NCI-H69 (cell line): Measurements from ENCODE around the gene ALCAM.

ENCODE experiments used
- DNase-seq: peaks from one replicate; lab custom pipeline; 2025; lab: John Stamatoyannopoulos, UW

The ALCAM gene

DNA sequence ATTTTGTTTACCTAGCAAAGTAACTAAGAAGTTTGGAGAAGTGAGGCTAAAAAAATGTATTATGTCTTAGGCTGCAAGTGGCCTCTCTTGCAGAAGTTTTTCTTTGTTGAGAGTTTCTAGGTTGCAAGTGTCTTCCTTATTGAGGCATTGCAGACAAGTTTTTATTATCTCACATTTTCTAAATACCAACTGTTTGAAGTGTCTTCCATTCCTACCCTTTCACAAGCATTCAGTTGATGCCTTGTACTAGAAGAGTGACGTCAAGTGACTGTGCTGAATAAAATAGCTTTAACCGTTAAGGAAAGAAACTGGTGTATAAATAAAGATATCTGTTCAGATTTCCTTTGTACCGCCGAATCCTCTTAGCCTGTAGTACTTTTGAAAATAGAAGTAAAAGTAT, 123.3 kb downstream of the ALCAM start:
- no peak for DNase-seq

DNA sequence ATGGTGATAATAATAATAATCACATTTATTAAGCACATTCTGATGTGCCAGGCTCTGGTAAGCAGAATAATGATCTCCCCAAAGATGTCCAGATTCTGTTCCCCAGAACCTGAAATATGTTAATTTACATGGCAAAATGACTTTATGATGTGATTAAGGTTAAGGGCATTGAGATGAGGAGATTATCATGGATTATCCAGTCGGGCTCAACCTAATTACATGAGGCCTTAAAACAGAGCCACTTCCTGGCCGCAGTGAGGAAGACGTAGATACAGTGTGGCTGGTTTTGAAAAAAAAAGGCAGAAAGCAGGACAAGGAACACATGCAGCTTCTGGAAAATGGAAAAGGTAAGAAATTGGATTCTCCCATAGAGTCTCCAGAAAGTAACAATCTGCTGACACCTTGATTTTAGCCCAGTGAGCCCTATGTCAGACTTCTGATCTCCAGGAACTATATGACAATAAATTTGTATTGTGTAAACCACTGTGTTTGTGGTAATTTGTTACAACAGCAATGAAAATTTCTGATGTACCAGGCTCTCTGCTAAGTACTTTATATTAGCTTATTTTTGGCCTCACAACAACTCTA, 126.7 kb downstream of the ALCAM start:
- no peak for DNase-seq

GRCh38 chr3:105495021-105495420, 128.3 kb downstream of the ALCAM start:
- no peak for DNase-seq

DNA sequence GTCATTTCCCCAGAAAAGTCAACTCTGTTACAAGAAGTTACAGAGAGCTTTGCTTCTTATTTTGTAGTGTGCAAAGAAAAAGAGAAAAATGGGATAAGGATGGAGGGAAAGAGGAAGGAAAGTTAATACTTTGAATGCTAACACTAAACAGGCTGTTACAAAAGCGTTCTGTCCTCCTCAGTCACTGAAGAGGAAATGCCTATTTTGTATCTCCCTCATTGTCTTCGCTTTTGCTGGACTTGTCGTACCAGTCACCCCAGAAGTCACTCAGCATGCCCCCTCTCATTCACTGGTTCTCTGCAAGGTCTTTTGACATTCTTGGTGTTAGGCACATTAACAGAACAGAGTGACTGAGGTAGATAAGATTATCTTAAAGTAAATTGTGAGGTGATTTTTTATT, 129.6 kb downstream of the ALCAM start:
- DNase-seq: no peak

DNA sequence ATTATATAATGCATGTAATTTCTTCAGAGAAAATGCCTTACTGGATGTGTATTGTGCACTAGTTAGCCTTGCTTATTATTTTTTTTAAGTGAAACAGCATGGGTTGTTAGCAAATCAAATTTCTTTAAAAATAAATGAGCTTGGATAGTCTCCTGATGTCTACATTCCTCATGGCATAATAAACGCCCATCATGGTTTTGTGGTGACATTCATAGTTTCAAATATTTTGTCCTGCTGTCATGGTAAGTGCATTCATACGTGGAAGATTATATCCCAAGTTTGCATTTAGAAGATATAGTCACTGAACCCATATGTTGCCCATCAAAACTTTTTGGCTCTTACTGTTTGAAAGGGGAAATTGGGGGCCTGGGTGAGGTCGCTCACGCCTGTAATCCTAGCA, 130.7 kb downstream of the ALCAM start:
- DNase-seq: no peak

DNA sequence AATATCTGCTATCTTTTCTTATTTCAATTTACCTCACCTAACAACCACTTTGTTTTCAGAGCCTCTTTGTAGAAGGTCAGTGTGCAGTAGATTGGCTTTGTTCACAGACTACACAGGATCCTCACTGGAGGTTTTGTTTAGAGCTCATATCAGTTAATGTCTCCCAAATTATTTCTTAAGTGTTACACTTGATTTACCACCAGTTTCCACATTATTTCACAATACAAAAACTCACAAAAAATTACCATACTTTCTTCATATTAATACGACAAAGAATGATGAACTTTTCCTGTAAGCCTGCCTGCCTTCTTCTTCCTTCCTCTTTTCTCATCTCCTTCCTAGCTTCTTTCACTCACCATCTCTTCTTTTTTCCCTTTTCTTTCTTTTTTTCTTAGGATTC, 133.3 kb downstream of the ALCAM start:
- peak; percentile 57 for DNase-seq

DNA sequence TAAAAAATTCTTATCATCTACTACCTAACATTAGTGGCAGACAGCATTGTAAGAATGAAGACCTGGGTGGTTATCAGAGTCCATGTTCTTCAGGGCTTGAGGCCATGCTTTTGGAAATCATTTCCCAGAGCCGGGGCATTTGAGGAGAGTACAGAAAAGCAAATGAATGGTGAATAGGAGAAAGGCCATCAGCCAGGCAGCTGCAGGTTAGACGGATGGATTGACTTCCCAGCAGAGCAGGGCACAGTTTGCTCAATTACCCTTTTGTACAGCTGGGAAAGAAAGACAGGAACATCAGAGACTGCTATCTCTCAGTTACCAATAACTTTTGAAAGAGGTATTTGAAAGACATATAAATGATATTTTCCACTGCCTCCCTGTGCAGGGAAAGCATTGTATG, 135.6 kb downstream of the ALCAM start:
- peak; percentile 76 for DNase-seq

DNA sequence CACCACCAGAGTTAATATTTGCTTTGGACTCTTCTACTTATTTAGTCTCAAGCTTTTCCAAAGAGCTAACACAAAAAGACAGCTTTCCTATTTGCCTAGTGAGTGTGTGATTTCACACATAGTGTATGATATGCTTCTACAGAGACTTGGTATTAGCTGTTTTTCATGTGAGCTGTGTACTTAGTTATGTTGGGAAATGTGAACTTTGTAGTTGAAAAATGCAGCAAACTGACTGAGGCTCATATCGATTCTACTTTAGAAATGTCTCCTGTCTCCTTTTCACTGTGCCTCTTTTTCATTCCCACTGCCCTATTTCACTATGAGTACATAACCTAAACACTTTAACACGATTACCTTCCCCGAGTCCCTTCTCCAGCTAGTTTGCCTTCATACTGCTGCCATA, 136.5 kb downstream of the ALCAM start:
- DNase-seq: peak; percentile 50

- peak; percentile 29 for DNase-seq
Measured at GRCh38 chr3:105504440-105504951, 137.8 kb downstream of the ALCAM start.

- peak; percentile 8 for DNase-seq
Measured at GRCh38 chr3:105505170-105505569, 138.5 kb downstream of the ALCAM start.

DNA sequence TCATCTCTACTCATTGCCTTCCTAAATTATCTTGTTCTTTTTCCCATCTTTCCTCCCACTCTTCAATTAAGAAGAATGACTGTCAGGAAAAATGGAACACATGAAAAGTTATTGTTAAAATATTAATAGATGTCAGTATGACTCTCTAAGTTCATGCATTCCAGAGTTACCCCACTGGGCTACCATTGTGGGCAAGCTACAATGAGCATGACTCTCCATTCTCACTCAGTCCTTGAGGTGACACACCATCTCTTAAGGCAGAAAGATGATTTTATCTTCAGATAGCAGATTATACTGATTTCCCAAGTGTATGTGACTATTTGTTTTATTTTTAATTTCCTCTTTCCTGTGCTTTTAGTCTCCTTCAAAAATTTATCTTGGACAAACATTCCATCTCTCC, 144.3 kb downstream of the ALCAM start:
- no peak for DNase-seq

DNA sequence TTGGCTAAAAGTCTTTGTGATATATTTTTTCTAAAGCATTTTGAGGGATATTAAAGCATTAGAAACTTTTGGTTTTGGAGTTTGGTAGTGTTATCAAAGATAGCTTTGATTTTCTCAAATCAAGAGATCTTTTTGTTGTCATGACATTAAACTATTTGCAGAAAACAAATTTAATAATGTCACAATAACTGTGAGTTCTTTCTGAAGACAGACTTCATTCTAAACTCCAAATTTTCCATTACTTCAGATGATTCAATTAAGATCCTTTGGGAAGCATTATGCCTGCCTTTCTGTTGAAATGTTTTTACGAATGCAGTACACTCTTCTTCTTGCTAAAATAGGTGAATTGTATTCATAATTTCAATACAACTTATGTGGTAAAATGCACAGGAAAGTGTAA, 145.4 kb downstream of the ALCAM start:
- no peak for DNase-seq

DNA sequence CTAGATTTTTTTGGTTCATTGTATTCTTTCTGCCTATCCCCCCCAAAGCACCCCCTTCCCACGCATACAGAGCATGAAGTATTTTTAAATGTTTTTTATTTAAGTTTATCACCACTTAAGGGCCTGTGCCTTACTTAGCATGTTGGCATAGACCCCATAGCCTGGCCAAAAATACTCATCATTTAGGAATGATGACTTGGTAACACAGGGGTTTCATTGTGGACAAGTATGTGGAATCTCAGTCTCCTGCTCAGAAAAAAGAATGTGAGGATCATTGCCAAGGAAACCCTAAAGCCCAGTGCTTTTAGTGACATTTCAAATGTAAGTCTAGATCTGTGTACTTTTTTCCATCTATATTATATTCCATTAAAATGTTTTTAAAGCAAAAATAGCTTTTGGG, 146.3 kb downstream of the ALCAM start:
- no peak for DNase-seq

- DNase-seq: no peak
Measured at GRCh38 chr3:105513886-105514285, 147.2 kb downstream of the ALCAM start.

DNA sequence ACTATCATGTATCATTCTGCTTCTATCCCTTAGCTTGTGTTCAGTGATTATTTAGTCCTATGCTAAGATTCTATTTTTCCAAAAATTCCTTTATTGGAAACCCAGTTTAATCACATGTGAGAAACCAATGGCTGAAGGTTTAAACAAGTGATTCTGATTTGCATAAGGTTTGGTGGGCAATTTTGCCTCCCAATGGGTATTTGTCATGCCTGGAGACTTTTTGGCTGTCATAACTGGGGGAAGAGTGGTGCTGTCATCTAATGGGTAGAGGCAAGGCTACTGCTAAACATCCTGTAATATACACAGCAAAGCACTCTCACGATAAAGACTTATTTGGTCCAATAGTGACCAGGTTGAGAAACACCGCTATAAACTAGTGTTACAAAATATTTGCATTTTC, 148.7 kb downstream of the ALCAM start:
- peak; percentile 51 for DNase-seq

GRCh38 chr3:105516972-105517371, 150.3 kb downstream of the ALCAM start:
- DNase-seq: peak; percentile 58

DNA sequence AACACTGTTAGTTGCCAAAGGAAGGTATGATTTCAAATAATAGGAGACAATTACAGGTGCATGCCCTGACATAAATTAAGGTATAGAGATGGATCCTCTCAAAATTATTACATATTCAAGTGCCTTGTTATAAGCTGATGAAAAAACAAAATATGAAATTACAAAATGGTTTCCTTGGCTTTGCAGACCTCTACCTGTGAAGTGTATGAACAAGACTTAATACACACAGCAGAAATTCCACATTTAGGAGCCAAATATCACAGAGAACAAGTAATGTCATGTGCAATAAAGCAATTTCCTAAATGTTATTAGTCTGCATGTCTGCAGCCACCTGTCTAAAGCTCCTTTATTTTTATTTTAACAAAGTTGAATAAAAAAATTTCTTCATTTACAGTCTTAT, 151.5 kb downstream of the ALCAM start:
- DNase-seq: peak; percentile 50

DNA sequence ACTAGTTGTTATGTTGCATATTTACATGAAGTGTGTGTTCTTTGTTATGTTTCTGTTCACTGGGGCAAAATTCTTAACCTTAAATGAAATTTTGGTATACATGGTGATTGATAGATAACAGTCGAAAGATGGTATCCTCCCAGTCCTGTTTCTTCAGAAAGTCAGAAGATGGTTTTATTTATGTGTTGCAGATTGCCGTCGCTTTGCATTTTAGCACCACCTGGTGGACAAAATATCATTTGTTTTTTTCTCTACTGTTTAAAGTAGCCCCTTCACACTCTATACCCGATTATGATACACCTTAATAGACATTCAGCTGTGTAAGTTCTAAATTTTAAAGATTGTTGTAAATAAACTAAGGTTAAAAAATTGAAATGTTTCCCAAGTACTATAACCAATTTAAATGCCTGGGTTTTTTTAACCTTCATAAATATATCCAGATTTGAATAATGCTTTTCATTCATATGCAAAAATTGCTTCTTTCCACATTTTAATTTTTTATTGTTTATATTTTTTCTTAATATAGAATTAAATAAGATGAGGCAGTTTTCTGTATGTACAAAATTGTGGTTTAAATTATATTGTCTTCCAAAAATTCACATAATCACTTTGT, 152.2 kb downstream of the ALCAM start:
- peak; percentile 74 for DNase-seq

DNA sequence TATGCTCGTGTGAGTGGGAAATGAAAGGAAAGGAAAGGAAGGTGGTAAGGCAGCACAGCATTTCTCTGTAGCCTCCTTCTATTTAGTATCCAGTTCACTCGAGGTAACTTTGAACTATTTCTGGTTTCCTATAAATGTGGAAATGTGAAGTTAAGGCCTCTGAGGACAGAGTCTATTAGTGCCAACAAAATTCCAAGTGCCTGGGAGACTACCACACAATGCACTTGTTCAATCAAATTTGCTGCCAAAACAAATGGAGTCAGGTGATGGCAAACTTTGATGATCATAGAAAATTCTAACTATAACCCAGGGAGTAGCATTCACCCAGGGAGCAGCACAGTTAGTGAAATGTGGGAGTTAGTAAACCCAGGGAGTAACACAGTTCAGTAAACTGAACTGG, 155.1 kb downstream of the ALCAM start:
- no peak for DNase-seq

DNA sequence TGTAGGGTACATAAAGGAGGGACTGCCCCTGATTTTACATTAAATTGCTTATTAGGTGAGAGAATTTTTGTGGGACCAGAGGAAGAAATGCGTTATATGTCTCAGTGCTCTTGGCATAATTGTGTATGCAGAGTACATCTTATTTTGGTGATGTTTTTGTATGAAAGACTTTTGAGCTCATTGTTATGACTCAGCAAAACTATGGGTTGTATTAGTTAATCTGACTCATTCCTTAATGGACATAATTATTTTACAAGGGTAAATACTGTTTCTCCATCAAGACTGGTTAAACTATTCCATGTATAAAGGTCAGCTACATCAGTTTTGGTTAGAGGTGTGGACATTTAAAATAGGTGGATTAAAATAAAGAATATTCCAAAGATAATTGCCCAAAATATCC, 156.8 kb downstream of the ALCAM start:
- DNase-seq: peak; percentile 27

GRCh38 chr3:105525531-105525930, 158.8 kb downstream of the ALCAM start:
- DNase-seq: no peak

- DNase-seq: peak; percentile 61
Measured at GRCh38 chr3:105526360-105527111, 159.8 kb downstream of the ALCAM start.

- peak; percentile 92 for DNase-seq
Measured at GRCh38 chr3:105527535-105527934, 160.8 kb downstream of the ALCAM start.
